ENCODE results near the gene ENOSF1.

The ENOSF1 gene

GRCh38 chr18:654601-655000, 57.8 kb downstream of the ENOSF1 start:
- no peak for DNase-seq
- no peak overlapping the region for H3K4me3 ChIP-seq (ENCODE audit: low read depth, low read length)
- H3K27ac ChIP-seq = no peak overlapping the region
- no peak for TF ChIP-seq CTCF (IDR thresholded peaks at IDR 0.05; ENCODE audit: low read depth, low read length, missing control alignments)
- no peaks in the 10 kb centered on the region for H3K36me3 ChIP-seq (replicated peaks)
- in situ Hi-C loops (cut with HindIII; ENCODE audit: low pct_ligation_motif_present, low sequenced_read_pairs) = no loop called here
- H3K27me3 ChIP-seq (replicated peaks) = no peaks in the 10 kb centered on the region

GRCh38 chr18:653512-653911, 58.9 kb downstream of the ENOSF1 start:
- H3K27me3 ChIP-seq (replicated peaks) = no peaks in the 10 kb centered on the region
- H3K27ac ChIP-seq = no peak overlapping the region
- in situ Hi-C loops (cut with HindIII; ENCODE audit: low pct_ligation_motif_present, low sequenced_read_pairs) = no loop called here
- no peak overlapping the region for H3K4me3 ChIP-seq (ENCODE audit: low read depth, low read length)
- TF ChIP-seq CTCF (IDR thresholded peaks at IDR 0.05; ENCODE audit: low read depth, low read length, missing control alignments) = no peak
- H3K36me3 ChIP-seq (replicated peaks) = no peaks in the 10 kb centered on the region
- DNase-seq = no peak

- H3K27ac ChIP-seq = no peak overlapping the region
- in situ Hi-C loops (cut with HindIII; ENCODE audit: low pct_ligation_motif_present, low sequenced_read_pairs) = no loop called here
- no peak for TF ChIP-seq CTCF (IDR thresholded peaks at IDR 0.05; ENCODE audit: low read depth, low read length, missing control alignments)
- H3K27me3 ChIP-seq (replicated peaks) = no peaks in the 10 kb centered on the region
- no peak overlapping the region for H3K4me3 ChIP-seq (ENCODE audit: low read depth, low read length)
- H3K36me3 ChIP-seq (replicated peaks) = no peaks in the 10 kb centered on the region
- DNase-seq = no peak
Observed at GRCh38 chr18:652131-652530, 60.3 kb downstream of the ENOSF1 start.

- no peaks in the 10 kb centered on the region for H3K36me3 ChIP-seq (replicated peaks)
- no peak overlapping the region for H3K4me3 ChIP-seq (ENCODE audit: low read depth, low read length)
- DNase-seq = no peak
- no peaks in the 10 kb centered on the region for H3K27me3 ChIP-seq (replicated peaks)
- H3K27ac ChIP-seq = no peak overlapping the region
- no peak for TF ChIP-seq CTCF (IDR thresholded peaks at IDR 0.05; ENCODE audit: low read depth, low read length, missing control alignments)
- in situ Hi-C loops (cut with HindIII; ENCODE audit: low pct_ligation_motif_present, low sequenced_read_pairs) = no loop called here
Observed at GRCh38 chr18:650428-650858, 62.0 kb downstream of the ENOSF1 start.

- H3K27ac ChIP-seq = no peak overlapping the region
- no peaks in the 10 kb centered on the region for H3K36me3 ChIP-seq (replicated peaks)
- in situ Hi-C loops (cut with HindIII; ENCODE audit: low pct_ligation_motif_present, low sequenced_read_pairs) = no loop called here
- TF ChIP-seq CTCF (IDR thresholded peaks at IDR 0.05; ENCODE audit: low read depth, low read length, missing control alignments) = no peak
- H3K4me3 ChIP-seq (ENCODE audit: low read depth, low read length) = no peak overlapping the region
- no peak for DNase-seq
- no peaks in the 10 kb centered on the region for H3K27me3 ChIP-seq (replicated peaks)
Observed at GRCh38 chr18:649341-649740, 63.1 kb downstream of the ENOSF1 start.

GRCh38 chr18:647304-647703, 65.1 kb downstream of the ENOSF1 start:
- DNase-seq = no peak
- Histone ChIP-seq H3K4me3 (ENCODE audit: low read depth, low read length) (no peak overlapping the region), H3K27me3 (replicated peaks) (peaks cover 2% of the 10 kb centered on the region), H3K27ac (no peak overlapping the region), H3K36me3 (replicated peaks) (no peaks in the 10 kb centered on the region)
- in situ Hi-C loops (cut with HindIII; ENCODE audit: low pct_ligation_motif_present, low sequenced_read_pairs) = no loop called here
- TF ChIP-seq CTCF (IDR thresholded peaks at IDR 0.05; ENCODE audit: low read depth, low read length, missing control alignments) = no peak
